OCI-LY7 (cell line): ENCODE measurements around the gene HMX3. TPM values are rescaled to one million over a fixed set of nuclear protein-coding genes. Genes with fewer than 3 reads are reported as not detected.

Source experiments
- BruUV-seq: library from RNA; stranded (reverse); fragments of 400-500 nt; replicated peaks from 2 replicates; lab custom pipeline; 2021; lab: Mats Ljungman, UMichigan
- CTCF ChIA-PET: fragments of 300-600 bp; sonication (Branson Sonifier 250); formaldehyde crosslinking; loops from one replicate; lab custom pipeline; 2022; ENCODE audit warnings: antibody characterized with exemption; ENCODE audit not compliant: unreplicated experiment; lab: Charles Lee
- POLR2A ChIA-PET: fragments of 300-600 bp; sonication (Branson Sonifier 250); formaldehyde crosslinking; loops from one replicate; lab custom pipeline; 2022; ENCODE audit warnings: antibody characterized with exemption; lab: Charles Lee
- DNase-seq: peaks from one replicate; pipeline ENCODE4 v3.0.0-alpha.2; 2015; ENCODE audit warnings: low spot score
- H2AFZ ChIP-seq: fragments of 200-600 bp; sonication (generic), shearing (Covaris generic); 2 replicates; pipeline ENCODE4 v1.6.1; 2014; ENCODE audit warnings: mild to moderate bottlenecking, antibody characterized with exemption, low read length, moderate library complexity
- H3K27ac ChIP-seq: fragments of 200-600 bp; sonication (generic); 2 replicates; pipeline ENCODE4 v1.5.1; 2014; ENCODE audit warnings: mixed run types, low read depth, mild to moderate bottlenecking, moderate library complexity, low read length, inconsistent platforms; ENCODE audit not compliant: poor library complexity, severe bottlenecking
- H3K36me3 ChIP-seq: fragments of 200-600 bp; sonication (generic); 2 replicates; pipeline ENCODE4 v1.6.1; 2014; ENCODE audit warnings: mild to moderate bottlenecking, antibody characterized with exemption, low read length, moderate library complexity, mixed read lengths; ENCODE audit not compliant: insufficient read depth
- H3K4me1 ChIP-seq: fragments of 200-600 bp; sonication (generic); 2 replicates; pipeline ENCODE4 v1.5.1; 2014; ENCODE audit warnings: mild to moderate bottlenecking, low read length; ENCODE audit not compliant: insufficient read depth, poor library complexity, severe bottlenecking
- H3K4me2 ChIP-seq: fragments of 200-600 bp; sonication (generic); 2 replicates; pipeline ENCODE4 v1.6.1; 2014; ENCODE audit warnings: mild to moderate bottlenecking, low read length
- H3K4me3 ChIP-seq: fragments of 200-600 bp; sonication (generic); 2 replicates; pipeline ENCODE4 v1.5.1; 2014; ENCODE audit warnings: mild to moderate bottlenecking, low read depth, low read length; ENCODE audit not compliant: poor library complexity, severe bottlenecking
- H3K79me2 ChIP-seq: fragments of 200-600 bp; sonication (generic); 2 replicates; pipeline ENCODE4 v1.6.1; 2016; ENCODE audit warnings: low read depth, mild to moderate bottlenecking, low read length, moderate library complexity, mixed read lengths; ENCODE audit not compliant: insufficient read depth
- H3K9me2 ChIP-seq: fragments of 200-600 bp; sonication (generic); 2 replicates; pipeline ENCODE4 v1.6.1; 2016; ENCODE audit warnings: mild to moderate bottlenecking, low read length, mixed read lengths; ENCODE audit not compliant: insufficient read depth
- H3K9me3 ChIP-seq: fragments of 200-600 bp; sonication (generic); 2 replicates; pipeline ENCODE4 v1.6.1; 2014; ENCODE audit warnings: mild to moderate bottlenecking, mixed run types, low read length, mixed read lengths
- H4K20me1 ChIP-seq: fragments of 200-600 bp; sonication (generic); 2 replicates; pipeline ENCODE4 v1.6.1; 2014; ENCODE audit warnings: mild to moderate bottlenecking, antibody characterized with exemption, low read length, moderate library complexity, mixed read lengths; ENCODE audit not compliant: insufficient read depth
- CTCF ChIP-seq: fragments of 200-600 bp; sonication (generic); conservative IDR thresholded peaks from 2 replicates; pipeline ENCODE4 v1.5.1; 2014; ENCODE audit warnings: mild to moderate bottlenecking, antibody characterized with exemption, low read length, moderate library complexity, mixed read lengths
- EZH2phosphoT487 ChIP-seq: fragments of 200-600 bp; sonication (generic); IDR thresholded peaks from 2 replicates; pipeline ENCODE4 v1.6.1; 2018; ENCODE audit warnings: low read depth, borderline replicate concordance, mild to moderate bottlenecking, mixed run types, antibody characterized with exemption, low read length, moderate library complexity, mixed read lengths
- intact Hi-C: fragments of 100-400 bp; cut with micrococcal nuclease; formaldehyde crosslinking; loops from one replicate; pipeline ENCODE4 v1.10.0; 2022; ENCODE audit not compliant: unreplicated experiment
- total RNA-seq, 2 experiments: library from RNA; depleted of rRNA in 1 of 2; stranded (reverse); fragments of >200 nt in 1 of 2; shearing (Covaris generic) in 1 of 2; gene quantifications; 2 replicates each; pipeline ENCODE4 v1.2.3, GENCODE V29; 2014 to 2022

The HMX3 gene
- total RNA-seq, 2 experiments from 2014 or later = 0.44 TPM; not detected in 1

DNA sequence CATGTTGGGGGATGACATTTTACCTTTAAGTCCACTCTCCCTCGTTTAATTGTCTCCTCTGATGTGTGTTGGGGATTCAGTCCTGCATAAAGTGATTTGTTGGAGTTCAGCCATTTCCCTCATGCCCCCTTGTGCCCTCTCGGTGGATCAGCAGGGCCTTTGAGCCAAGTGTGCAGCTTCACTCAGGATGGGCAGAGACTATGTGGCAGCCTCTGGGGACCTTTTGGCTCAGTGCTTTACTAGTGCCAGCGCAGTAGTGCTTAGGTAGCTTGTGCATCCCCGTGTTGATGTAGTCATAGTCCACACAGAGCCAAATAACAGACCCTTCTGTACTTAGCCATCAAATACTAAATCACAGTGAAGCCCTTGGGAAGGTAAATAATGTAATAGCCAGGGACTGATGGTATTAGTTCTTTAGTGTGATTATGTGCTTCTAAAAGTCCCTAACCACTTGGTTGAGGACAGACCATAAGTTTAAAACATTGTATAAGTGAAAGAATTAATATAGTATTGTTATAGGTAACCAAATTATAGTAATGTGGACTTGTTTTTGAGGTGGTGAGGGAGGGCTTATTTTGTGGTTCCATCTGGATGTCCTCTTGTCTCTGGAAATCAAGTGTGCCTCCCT is 29.8 kb downstream of the HMX3 start:
- Histone ChIP-seq H3K4me2 (no peak overlapping the region), H3K79me2 (peaks cover 59% of the 10 kb centered on the region), H4K20me1 (peaks cover 22% of the 10 kb centered on the region), H2AFZ (no peak overlapping the region), H3K9me3 (no peaks in the 10 kb centered on the region), H3K36me3 (peaks cover 100% of the 10 kb centered on the region), H3K27ac (no peak overlapping the region), H3K9me2 (no peaks in the 10 kb centered on the region), H3K4me1 (peaks cover 15% of the 10 kb centered on the region), H3K4me3 (no peak overlapping the region)
- ChIA-PET CTCF (no interaction called here), POLR2A (interaction anchor here (1.2 kb wide), 1 partner anchor 9 kb away, joined by 9 read pairs; no protein-coding TSS in a partner anchor)
- no TSS peak for BruUV-seq
- DNase-seq = no peak
- intact Hi-C loops = no loop called here
- peak; percentile 46; the same call in 1 of the 2 replicates for TF ChIP-seq CTCF
- TF ChIP-seq EZH2phosphoT487 = no peak

- POLR2A ChIA-PET = interaction anchor here (0.8 to 1.0 kb wide), 2 partner anchors 194 to 222 kb away, joined by 3 read pairs; no protein-coding TSS in a partner anchor
- peaks cover 49% of the 10 kb centered on the region; the same call in 1 of the 2 replicates for H3K79me2 ChIP-seq
Measured at GRCh38 chr10:123166618-123167017, 30.8 kb downstream of the HMX3 start.

More at GRCh38 chr10:123166618-123167017, 30.8 kb downstream of the HMX3 start:
- no peak for DNase-seq
- Histone ChIP-seq H2AFZ (no peak overlapping the region), H3K4me1 (peaks cover 4% of the 10 kb centered on the region), H3K27ac (no peak overlapping the region), H3K4me2 (no peak overlapping the region), H3K36me3 (peaks cover 95% of the 10 kb centered on the region), H3K9me3 (no peaks in the 10 kb centered on the region), H3K4me3 (no peak overlapping the region), H3K9me2 (no peaks in the 10 kb centered on the region), H4K20me1 (peaks cover 15% of the 10 kb centered on the region; the same call in 1 of the 2 replicates)
- intact Hi-C loops = no loop called here
- CTCF ChIA-PET = no interaction called here
- BruUV-seq = no TSS peak
- TF ChIP-seq CTCF (no peak), EZH2phosphoT487 (no peak)
